ENCODE measurements around the gene MTCL1. TPM values are rescaled to one million over a fixed set of nuclear protein-coding genes. Genes with fewer than 3 reads are reported as not detected.

Gene MTCL1
- total RNA-seq, 1 experiment from 2014 or later: 11.2 TPM

DNA sequence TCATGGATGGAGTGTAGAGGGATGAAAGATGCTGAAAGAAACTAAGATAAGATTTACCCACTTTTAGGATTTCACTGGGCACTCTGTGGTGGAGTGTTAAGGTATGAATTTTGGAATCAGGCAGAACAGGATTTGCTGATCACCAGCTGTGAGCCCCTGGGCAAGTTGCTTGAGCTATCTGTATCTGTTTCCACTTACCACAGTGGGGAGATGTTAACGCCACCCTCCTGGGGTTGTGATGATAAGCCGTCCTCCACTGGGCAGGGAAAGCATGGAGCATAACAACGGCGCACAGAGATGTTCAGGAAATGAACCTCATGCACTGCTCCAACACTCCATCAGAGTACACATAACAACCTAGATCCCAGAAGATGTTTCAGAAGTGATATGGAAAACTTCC, 160.6 kb downstream of the MTCL1 start:
- H3K4me1 ChIP-seq (ENCODE audit: insufficient read depth, low read length, poor library complexity, severe bottlenecking): no peaks in the 10 kb centered on the region
- ChIA-PET POLR2A (ENCODE audit: low non-redundant PET) (no interaction called here), CTCF (no interaction called here)
- H3K36me3 ChIP-seq (ENCODE audit: insufficient read depth, low read length, poor library complexity, severe bottlenecking): no peaks in the 10 kb centered on the region
- no peaks in the 10 kb centered on the region for H3K9me3 ChIP-seq (ENCODE audit: low read depth, low read length, poor library complexity, severe bottlenecking)
- H3K27me3 ChIP-seq (replicated peaks; ENCODE audit: insufficient read depth, low read depth, low read length, poor library complexity): no peaks in the 10 kb centered on the region
- DNase-seq (ENCODE audit: low spot score): no peak
- intact Hi-C loops (cut with micrococcal nuclease; ENCODE audit: unreplicated experiment): no loop called here
- no peak overlapping the region for H3K4me3 ChIP-seq (ENCODE audit: low read depth, low read length, poor library complexity, severe bottlenecking)
- H3K27ac ChIP-seq (ENCODE audit: low read depth, low read length, poor library complexity, severe bottlenecking): no peak overlapping the region
- TF ChIP-seq, protein P1, sequence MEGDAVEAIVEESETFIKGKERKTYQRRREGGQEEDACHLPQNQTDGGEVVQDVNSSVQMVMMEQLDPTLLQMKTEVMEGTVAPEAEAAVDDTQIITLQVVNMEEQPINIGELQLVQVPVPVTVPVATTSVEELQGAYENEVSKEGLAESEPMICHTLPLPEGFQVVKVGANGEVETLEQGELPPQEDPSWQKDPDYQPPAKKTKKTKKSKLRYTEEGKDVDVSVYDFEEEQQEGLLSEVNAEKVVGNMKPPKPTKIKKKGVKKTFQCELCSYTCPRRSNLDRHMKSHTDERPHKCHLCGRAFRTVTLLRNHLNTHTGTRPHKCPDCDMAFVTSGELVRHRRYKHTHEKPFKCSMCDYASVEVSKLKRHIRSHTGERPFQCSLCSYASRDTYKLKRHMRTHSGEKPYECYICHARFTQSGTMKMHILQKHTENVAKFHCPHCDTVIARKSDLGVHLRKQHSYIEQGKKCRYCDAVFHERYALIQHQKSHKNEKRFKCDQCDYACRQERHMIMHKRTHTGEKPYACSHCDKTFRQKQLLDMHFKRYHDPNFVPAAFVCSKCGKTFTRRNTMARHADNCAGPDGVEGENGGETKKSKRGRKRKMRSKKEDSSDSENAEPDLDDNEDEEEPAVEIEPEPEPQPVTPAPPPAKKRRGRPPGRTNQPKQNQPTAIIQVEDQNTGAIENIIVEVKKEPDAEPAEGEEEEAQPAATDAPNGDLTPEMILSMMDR (conservative IDR thresholded peaks at IDR 0.05; ENCODE audit: low read depth, low read length): no peak
- TF ChIP-seq EZH2 (IDR thresholded peaks at IDR 0.05; ENCODE audit: borderline replicate concordance, low read depth, low read length, poor library complexity, severe bottlenecking): no peak
- no TSS peak for BruUV-seq (replicated peaks)

DNA sequence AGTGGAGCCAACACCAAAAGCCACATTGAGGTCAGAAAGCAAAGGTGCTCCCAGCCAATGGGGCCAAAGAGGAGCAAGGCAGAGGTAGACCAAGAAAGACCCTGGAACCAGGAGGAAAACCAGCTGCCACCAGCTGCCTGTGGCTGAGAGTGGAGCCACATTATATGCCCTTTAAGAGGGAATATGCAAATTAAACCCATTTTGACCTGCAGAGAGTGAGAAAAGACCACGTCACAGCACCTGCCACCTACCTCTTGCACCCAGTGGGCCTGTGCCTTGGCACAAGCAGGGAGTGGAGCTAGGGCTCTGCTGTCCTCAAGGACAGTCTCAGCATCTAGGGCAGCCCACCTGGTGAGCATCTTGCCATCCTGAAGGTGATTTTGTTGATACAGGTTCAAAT, 161.3 kb downstream of the MTCL1 start:
- POLR2A ChIA-PET (ENCODE audit: low non-redundant PET): no interaction called here
- Histone ChIP-seq H3K4me3 (ENCODE audit: low read depth, low read length, poor library complexity, severe bottlenecking) (no peak overlapping the region), H3K36me3 (ENCODE audit: insufficient read depth, low read length, poor library complexity, severe bottlenecking) (no peaks in the 10 kb centered on the region), H3K27me3 (replicated peaks; ENCODE audit: insufficient read depth, low read depth, low read length, poor library complexity) (no peaks in the 10 kb centered on the region), H3K9me3 (ENCODE audit: low read depth, low read length, poor library complexity, severe bottlenecking) (no peaks in the 10 kb centered on the region), H3K27ac (ENCODE audit: low read depth, low read length, poor library complexity, severe bottlenecking) (no peak overlapping the region), H3K4me1 (ENCODE audit: insufficient read depth, low read length, poor library complexity, severe bottlenecking) (no peaks in the 10 kb centered on the region)
- no TSS peak for BruUV-seq (replicated peaks)
- CTCF ChIA-PET: no interaction called here
- DNase-seq (ENCODE audit: low spot score): no peak
- TF ChIP-seq EZH2 (IDR thresholded peaks at IDR 0.05; ENCODE audit: borderline replicate concordance, low read depth, low read length, poor library complexity, severe bottlenecking): no peak
- TF ChIP-seq, protein P1 (conservative IDR thresholded peaks at IDR 0.05; ENCODE audit: low read depth, low read length): no peak
- intact Hi-C loops (cut with micrococcal nuclease; ENCODE audit: unreplicated experiment): no loop called here

DNA sequence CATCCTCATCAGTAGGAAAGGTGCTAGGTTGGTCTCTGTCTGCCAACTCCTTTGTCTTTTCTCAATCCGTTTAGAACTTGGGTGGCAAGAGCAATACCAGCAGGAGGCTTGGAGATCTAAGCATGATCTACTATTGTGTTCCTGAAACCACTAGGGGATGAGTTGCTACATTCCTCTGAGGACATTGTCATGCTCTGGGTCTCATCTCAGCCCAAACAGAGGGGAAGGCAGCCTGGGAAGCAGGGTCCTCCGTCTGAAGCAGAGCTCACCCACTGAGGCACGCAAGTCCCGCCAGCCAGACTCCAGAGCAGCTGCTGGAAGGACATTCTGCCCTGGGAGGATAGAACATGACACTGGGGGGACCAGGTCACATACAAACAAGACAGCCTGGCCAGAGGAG, 162.9 kb downstream of the MTCL1 start:
- Histone ChIP-seq H3K27ac (ENCODE audit: low read depth, low read length, poor library complexity, severe bottlenecking) (no peak overlapping the region), H3K27me3 (replicated peaks; ENCODE audit: insufficient read depth, low read depth, low read length, poor library complexity) (no peaks in the 10 kb centered on the region), H3K4me1 (ENCODE audit: insufficient read depth, low read length, poor library complexity, severe bottlenecking) (no peaks in the 10 kb centered on the region), H3K36me3 (ENCODE audit: insufficient read depth, low read length, poor library complexity, severe bottlenecking) (no peaks in the 10 kb centered on the region), H3K4me3 (ENCODE audit: low read depth, low read length, poor library complexity, severe bottlenecking) (no peak overlapping the region), H3K9me3 (ENCODE audit: low read depth, low read length, poor library complexity, severe bottlenecking) (no peaks in the 10 kb centered on the region)
- ChIA-PET POLR2A (ENCODE audit: low non-redundant PET) (no interaction called here), CTCF (no interaction called here)
- no peak for TF ChIP-seq EZH2 (IDR thresholded peaks at IDR 0.05; ENCODE audit: borderline replicate concordance, low read depth, low read length, poor library complexity, severe bottlenecking)
- TF ChIP-seq, protein P1 (conservative IDR thresholded peaks at IDR 0.05; ENCODE audit: low read depth, low read length): no peak
- intact Hi-C loops (cut with micrococcal nuclease; ENCODE audit: unreplicated experiment): no loop called here
- DNase-seq (ENCODE audit: low spot score): no peak
- BruUV-seq (replicated peaks): no TSS peak

Measured in A673 (cell line).